HepG2 (cell line): ENCODE measurements around the gene ARL4D. TPM values are rescaled to one million over a fixed set of nuclear protein-coding genes. Genes with fewer than 3 reads are reported as not detected.

Source experiments
- GABPB1 ChIP-seq: IDR thresholded peaks from 2 replicates; pipeline ENCODE4 v1.6.1; 2016; ENCODE audit warnings: mild to moderate bottlenecking, missing genetic modification reagents, moderate library complexity, missing compliant biosample characterization
- SSRP1 ChIP-seq: IDR thresholded peaks from 2 replicates; pipeline ENCODE4 v1.6.1; 2016; ENCODE audit warnings: control low read depth
- XRCC5 ChIP-seq: fragments of 200-400 bp; formaldehyde crosslinking; optimal IDR thresholded peaks from 2 replicates; pipeline ENCODE3; 2017; ENCODE audit warnings: mild to moderate bottlenecking, low read length
- ZFP62 ChIP-seq: sonication (generic); formaldehyde crosslinking; IDR thresholded peaks from 2 replicates; pipeline ENCODE4 v1.4.0; 2020; ENCODE audit warnings: missing genetic modification reagents
- polyA plus RNA-seq, 8 experiments: library from polyadenylated mRNA; depleted of rRNA in 3 of 8; stranded (reverse) in 7 of 8; unstranded in 1 of 8; fragments of >200 nt; fragmentation: Illumina TruSeq in 4 of 8; extraction: Trizol in 4 of 8; gene quantifications; 2 replicates each; pipeline versions ENCODE4 v1.2.1 to v1.2.3, GENCODE V29; 2011 to 2016; ENCODE audit warnings: low read depth in 4 of 8, missing spikeins in 1 of 8, mixed read lengths in 1 of 8; ENCODE audit not compliant: insufficient read depth in 1 of 8
- total RNA-seq, 5 experiments: library from RNA; depleted of rRNA; stranded (reverse); fragments of >200 nt; fragmentation: Illumina TruSeq; extraction: Trizol; gene quantifications; 2 replicates each; pipeline ENCODE4 v1.2.3, GENCODE V29; 2016; ENCODE audit warnings: low read depth in 1 of 5
- TF ChIP-seq, protein P1 (sequence below): IDR thresholded peaks from 2 replicates; pipeline ENCODE4 v1.4.0; 2020; ENCODE audit warnings: mild to moderate bottlenecking, missing genetic modification reagents
- TF ChIP-seq, protein P2 (sequence below): fragments of 450-650 bp; IDR thresholded peaks from 2 replicates; pipeline ENCODE4 v1.6.1; 2016
- TF ChIP-seq, protein P3 (sequence below): sonication (generic); formaldehyde crosslinking; IDR thresholded peaks from 2 replicates; pipeline ENCODE4 v1.4.0; 2020; ENCODE audit warnings: mild to moderate bottlenecking, low read depth, missing genetic modification reagents
- TF ChIP-seq, protein P4 (sequence below), 2 experiments: sonication (generic) in 1 of 2; formaldehyde crosslinking in 1 of 2; IDR thresholded peaks; 2 replicates each; pipeline versions ENCODE4 v1.4.0 to v1.6.1; 2018 to 2020; ENCODE audit warnings: missing genetic modification reagents in 2 of 2, borderline replicate concordance in 1 of 2, low read depth in 1 of 2, mild to moderate bottlenecking in 1 of 2, missing biosample characterization in 1 of 2
- TF ChIP-seq, protein P5 (sequence below): sonication (generic); formaldehyde crosslinking; IDR thresholded peaks from one replicate; pipeline ENCODE4 v1.5.1; 2020; ENCODE audit warnings: mild to moderate bottlenecking, missing genetic modification reagents; ENCODE audit errors: not compliant biosample characterization

ARL4D gene
- total and polyA plus RNA-seq, 2 of the 13 experiments (the other 11 are each of a cell fraction or from before 2014, with no cell fraction given): 9.0 to 25.9 TPM

DNA sequence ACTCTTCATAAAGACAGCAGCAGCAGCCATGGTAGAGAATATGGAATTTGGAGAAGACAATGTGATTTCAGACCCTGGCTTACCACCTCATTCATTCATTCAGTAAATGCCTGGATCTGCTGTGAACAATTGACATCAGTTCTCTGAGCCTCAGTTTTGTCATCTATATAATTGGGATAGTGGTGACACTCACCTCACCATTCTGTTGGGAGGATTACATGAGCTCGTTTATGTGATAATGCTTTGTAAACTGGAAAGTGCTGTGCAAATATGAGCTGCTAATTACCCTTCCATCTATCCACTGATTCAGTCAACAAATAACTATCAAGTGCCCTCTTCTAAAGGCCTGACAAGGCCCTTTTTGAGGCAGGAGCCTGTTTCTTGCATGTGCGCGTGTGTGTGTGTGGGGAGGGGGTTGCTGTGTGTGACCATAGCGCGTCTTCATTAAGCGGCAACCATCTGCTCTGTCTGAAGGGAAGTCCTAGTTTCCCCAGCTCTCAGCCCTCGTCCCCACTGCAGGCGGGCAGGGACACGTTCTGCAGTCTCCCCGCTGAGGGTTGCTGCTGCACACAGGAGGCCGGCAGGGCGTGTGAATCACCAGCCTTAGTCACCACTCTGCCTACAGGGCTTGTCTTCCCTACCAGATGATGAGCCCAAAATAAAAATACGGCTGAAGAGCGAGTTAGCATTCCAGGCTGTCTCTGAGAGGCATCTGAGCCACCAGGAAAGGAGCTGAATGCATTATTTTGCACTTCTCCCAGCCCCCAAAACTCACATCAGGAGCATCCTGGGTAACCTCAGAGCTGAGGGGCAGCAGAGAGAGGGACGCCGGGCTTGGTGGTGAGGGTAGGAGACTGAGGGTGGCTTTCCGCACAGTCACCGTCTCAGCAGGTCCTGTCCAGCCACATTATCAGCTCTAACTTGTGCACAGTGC lies 19.9 kb downstream of the ARL4D start (continued):
- TF ChIP-seq, protein P1, sequence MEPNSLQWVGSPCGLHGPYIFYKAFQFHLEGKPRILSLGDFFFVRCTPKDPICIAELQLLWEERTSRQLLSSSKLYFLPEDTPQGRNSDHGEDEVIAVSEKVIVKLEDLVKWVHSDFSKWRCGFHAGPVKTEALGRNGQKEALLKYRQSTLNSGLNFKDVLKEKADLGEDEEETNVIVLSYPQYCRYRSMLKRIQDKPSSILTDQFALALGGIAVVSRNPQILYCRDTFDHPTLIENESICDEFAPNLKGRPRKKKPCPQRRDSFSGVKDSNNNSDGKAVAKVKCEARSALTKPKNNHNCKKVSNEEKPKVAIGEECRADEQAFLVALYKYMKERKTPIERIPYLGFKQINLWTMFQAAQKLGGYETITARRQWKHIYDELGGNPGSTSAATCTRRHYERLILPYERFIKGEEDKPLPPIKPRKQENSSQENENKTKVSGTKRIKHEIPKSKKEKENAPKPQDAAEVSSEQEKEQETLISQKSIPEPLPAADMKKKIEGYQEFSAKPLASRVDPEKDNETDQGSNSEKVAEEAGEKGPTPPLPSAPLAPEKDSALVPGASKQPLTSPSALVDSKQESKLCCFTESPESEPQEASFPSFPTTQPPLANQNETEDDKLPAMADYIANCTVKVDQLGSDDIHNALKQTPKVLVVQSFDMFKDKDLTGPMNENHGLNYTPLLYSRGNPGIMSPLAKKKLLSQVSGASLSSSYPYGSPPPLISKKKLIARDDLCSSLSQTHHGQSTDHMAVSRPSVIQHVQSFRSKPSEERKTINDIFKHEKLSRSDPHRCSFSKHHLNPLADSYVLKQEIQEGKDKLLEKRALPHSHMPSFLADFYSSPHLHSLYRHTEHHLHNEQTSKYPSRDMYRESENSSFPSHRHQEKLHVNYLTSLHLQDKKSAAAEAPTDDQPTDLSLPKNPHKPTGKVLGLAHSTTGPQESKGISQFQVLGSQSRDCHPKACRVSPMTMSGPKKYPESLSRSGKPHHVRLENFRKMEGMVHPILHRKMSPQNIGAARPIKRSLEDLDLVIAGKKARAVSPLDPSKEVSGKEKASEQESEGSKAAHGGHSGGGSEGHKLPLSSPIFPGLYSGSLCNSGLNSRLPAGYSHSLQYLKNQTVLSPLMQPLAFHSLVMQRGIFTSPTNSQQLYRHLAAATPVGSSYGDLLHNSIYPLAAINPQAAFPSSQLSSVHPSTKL: peak; percentile 51
- TF ChIP-seq, protein P2, sequence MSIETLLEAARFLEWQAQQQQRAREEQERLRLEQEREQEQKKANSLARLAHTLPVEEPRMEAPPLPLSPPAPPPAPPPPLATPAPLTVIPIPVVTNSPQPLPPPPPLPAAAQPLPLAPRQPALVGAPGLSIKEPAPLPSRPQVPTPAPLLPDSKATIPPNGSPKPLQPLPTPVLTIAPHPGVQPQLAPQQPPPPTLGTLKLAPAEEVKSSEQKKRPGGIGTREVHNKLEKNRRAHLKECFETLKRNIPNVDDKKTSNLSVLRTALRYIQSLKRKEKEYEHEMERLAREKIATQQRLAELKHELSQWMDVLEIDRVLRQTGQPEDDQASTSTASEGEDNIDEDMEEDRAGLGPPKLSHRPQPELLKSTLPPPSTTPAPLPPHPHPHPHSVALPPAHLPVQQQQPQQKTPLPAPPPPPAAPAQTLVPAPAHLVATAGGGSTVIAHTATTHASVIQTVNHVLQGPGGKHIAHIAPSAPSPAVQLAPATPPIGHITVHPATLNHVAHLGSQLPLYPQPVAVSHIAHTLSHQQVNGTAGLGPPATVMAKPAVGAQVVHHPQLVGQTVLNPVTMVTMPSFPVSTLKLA: no peak
- TF ChIP-seq XRCC5 (peak; percentile 73), SSRP1 (CRISPR knock-in tag) (no peak), ZFP62 (no peak), GABPB1 (CRISPR knock-in tag) (no peak)
- TF ChIP-seq, protein P3, sequence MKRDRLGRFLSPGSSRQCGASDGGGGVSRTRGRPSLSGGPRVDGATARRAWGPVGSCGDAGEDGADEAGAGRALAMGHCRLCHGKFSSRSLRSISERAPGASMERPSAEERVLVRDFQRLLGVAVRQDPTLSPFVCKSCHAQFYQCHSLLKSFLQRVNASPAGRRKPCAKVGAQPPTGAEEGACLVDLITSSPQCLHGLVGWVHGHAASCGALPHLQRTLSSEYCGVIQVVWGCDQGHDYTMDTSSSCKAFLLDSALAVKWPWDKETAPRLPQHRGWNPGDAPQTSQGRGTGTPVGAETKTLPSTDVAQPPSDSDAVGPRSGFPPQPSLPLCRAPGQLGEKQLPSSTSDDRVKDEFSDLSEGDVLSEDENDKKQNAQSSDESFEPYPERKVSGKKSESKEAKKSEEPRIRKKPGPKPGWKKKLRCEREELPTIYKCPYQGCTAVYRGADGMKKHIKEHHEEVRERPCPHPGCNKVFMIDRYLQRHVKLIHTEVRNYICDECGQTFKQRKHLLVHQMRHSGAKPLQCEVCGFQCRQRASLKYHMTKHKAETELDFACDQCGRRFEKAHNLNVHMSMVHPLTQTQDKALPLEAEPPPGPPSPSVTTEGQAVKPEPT (CRISPR knock-in tag): no peak
- TF ChIP-seq, protein P4, sequence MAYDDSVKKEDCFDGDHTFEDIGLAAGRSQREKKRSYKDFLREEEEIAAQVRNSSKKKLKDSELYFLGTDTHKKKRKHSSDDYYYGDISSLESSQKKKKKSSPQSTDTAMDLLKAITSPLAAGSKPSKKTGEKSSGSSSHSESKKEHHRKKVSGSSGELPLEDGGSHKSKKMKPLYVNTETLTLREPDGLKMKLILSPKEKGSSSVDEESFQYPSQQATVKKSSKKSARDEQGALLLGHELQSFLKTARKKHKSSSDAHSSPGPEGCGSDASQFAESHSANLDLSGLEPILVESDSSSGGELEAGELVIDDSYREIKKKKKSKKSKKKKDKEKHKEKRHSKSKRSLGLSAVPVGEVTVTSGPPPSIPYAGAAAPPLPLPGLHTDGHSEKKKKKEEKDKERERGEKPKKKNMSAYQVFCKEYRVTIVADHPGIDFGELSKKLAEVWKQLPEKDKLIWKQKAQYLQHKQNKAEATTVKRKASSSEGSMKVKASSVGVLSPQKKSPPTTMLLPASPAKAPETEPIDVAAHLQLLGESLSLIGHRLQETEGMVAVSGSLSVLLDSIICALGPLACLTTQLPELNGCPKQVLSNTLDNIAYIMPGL (CRISPR knock-in tag; IDR thresholded peaks at IDR 0.05; ENCODE audit: borderline replicate concordance in 1 of 2, low read depth in 1 of 2): 0 out of 4 replicates have a peak, but pooled peaks of 1 of the 2 experiments have one; percentile 16
- TF ChIP-seq, protein P5, sequence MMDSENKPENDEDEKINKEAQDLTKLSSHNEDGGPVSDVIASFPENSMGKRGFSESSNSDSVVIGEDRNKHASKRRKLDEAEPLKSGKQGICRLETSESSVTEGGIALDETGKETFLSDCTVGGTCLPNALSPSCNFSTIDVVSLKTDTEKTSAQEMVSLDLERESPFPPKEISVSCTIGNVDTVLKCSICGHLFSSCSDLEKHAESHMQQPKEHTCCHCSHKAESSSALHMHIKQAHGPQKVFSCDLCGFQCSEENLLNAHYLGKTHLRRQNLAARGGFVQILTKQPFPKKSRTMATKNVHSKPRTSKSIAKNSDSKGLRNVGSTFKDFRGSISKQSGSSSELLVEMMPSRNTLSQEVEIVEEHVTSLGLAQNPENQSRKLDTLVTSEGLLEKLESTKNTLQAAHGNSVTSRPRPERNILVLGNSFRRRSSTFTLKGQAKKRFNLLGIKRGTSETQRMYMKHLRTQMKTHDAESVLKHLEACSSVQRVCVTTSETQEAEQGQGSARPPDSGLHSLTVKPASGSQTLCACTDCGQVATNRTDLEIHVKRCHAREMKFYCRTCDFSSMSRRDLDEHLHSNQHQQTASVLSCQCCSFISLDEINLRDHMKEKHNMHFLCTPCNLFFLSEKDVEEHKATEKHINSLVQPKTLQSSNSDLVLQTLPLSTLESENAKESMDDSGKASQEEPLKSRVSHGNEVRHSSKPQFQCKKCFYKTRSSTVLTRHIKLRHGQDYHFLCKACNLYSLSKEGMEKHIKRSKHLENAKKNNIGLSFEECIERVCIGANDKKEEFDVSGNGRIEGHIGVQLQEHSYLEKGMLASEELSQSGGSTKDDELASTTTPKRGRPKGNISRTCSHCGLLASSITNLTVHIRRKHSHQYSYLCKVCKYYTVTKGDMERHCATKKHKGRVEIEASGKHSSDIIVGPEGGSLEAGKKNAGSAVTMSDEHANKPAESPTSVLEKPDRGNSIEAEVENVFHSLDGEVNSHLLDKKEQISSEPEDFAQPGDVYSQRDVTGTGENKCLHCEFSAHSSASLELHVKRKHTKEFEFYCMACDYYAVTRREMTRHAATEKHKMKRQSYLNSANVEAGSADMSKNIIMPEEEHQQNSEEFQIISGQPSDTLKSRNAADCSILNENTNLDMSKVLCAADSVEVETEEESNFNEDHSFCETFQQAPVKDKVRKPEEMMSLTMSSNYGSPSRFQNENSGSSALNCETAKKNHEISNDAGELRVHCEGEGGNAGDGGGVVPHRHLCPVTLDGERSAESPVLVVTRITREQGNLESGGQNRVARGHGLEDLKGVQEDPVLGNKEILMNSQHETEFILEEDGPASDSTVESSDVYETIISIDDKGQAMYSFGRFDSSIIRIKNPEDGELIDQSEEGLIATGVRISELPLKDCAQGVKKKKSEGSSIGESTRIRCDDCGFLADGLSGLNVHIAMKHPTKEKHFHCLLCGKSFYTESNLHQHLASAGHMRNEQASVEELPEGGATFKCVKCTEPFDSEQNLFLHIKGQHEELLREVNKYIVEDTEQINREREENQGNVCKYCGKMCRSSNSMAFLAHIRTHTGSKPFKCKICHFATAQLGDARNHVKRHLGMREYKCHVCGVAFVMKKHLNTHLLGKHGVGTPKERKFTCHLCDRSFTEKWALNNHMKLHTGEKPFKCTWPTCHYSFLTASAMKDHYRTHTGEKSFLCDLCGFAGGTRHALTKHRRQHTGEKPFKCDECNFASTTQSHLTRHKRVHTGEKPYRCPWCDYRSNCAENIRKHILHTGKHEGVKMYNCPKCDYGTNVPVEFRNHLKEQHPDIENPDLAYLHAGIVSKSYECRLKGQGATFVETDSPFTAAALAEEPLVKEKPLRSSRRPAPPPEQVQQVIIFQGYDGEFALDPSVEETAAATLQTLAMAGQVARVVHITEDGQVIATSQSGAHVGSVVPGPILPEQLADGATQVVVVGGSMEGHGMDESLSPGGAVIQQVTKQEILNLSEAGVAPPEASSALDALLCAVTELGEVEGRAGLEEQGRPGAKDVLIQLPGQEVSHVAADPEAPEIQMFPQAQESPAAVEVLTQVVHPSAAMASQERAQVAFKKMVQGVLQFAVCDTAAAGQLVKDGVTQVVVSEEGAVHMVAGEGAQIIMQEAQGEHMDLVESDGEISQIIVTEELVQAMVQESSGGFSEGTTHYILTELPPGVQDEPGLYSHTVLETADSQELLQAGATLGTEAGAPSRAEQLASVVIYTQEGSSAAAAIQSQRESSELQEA (CRISPR knock-in tag): peak; percentile 77
